Measurements from ENCODE around the gene POC1A. TPM values are rescaled to one million over a fixed set of nuclear protein-coding genes. Genes with fewer than 3 reads are reported as not detected.

Gene POC1A
- total and polyA plus RNA-seq, 2 experiments from 2014 or later: 19.1 to 26.7 TPM

DNA sequence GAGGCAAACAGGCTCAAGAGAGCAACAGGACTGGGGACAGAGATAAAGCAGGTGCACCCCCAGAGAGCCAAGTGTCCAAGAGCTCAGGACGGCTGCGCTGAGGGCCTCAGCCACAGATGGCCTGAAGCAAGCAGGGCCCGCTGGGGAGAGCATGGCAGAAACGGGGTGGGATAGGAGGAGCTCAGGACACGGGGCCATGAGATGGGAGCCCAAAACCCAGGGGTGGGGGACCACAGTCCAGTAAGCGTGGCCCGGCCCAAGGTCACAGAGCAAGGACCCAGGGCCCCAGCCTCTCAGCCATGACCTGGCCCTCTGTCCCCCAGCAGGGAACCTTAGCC, 107.4 kb downstream of the POC1A start (continued):
- TF ChIP-seq, protein P1, sequence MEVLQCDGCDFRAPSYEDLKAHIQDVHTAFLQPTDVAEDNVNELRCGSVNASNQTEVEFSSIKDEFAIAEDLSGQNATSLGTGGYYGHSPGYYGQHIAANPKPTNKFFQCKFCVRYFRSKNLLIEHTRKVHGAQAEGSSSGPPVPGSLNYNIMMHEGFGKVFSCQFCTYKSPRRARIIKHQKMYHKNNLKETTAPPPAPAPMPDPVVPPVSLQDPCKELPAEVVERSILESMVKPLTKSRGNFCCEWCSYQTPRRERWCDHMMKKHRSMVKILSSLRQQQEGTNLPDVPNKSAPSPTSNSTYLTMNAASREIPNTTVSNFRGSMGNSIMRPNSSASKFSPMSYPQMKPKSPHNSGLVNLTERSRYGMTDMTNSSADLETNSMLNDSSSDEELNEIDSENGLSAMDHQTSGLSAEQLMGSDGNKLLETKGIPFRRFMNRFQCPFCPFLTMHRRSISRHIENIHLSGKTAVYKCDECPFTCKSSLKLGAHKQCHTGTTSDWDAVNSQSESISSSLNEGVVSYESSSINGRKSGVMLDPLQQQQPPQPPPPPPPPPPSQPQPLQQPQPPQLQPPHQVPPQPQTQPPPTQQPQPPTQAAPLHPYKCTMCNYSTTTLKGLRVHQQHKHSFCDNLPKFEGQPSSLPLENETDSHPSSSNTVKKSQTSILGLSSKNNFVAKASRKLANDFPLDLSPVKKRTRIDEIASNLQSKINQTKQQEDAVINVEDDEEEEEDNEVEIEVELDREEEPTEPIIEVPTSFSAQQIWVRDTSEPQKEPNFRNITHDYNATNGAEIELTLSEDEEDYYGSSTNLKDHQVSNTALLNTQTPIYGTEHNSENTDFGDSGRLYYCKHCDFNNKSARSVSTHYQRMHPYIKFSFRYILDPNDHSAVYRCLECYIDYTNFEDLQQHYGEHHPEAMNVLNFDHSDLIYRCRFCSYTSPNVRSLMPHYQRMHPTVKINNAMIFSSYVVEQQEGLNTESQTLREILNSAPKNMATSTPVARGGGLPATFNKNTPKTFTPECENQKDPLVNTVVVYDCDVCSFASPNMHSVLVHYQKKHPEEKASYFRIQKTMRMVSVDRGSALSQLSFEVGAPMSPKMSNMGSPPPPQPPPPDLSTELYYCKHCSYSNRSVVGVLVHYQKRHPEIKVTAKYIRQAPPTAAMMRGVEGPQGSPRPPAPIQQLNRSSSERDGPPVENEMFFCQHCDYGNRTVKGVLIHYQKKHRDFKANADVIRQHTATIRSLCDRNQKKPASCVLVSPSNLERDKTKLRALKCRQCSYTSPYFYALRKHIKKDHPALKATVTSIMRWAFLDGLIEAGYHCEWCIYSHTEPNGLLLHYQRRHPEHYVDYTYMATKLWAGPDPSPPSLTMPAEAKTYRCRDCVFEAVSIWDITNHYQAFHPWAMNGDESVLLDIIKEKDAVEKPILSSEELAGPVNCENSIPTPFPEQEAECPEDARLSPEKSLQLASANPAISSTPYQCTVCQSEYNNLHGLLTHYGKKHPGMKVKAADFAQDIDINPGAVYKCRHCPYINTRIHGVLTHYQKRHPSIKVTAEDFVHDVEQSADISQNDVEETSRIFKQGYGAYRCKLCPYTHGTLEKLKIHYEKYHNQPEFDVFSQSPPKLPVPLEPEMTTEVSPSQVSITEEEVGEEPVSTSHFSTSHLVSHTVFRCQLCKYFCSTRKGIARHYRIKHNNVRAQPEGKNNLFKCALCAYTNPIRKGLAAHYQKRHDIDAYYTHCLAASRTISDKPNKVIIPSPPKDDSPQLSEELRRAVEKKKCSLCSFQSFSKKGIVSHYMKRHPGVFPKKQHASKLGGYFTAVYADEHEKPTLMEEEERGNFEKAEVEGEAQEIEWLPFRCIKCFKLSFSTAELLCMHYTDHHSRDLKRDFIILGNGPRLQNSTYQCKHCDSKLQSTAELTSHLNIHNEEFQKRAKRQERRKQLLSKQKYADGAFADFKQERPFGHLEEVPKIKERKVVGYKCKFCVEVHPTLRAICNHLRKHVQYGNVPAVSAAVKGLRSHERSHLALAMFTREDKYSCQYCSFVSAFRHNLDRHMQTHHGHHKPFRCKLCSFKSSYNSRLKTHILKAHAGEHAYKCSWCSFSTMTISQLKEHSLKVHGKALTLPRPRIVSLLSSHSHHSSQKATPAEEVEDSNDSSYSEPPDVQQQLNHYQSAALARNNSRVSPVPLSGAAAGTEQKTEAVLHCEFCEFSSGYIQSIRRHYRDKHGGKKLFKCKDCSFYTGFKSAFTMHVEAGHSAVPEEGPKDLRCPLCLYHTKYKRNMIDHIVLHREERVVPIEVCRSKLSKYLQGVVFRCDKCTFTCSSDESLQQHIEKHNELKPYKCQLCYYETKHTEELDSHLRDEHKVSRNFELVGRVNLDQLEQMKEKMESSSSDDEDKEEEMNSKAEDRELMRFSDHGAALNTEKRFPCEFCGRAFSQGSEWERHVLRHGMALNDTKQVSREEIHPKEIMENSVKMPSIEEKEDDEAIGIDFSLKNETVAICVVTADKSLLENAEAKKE (CRISPR knock-in tag; IDR thresholded peaks at IDR 0.05): no peak
- TF ChIP-seq ETS1 (IDR thresholded peaks at IDR 0.05) (no peak), NANOG (IDR thresholded peaks at IDR 0.05; ENCODE audit: borderline replicate concordance) (no peak), STAT1 (IDR thresholded peaks at IDR 0.05; ENCODE audit: unreplicated experiment) (no peak)
- TF ChIP-seq, protein P2, sequence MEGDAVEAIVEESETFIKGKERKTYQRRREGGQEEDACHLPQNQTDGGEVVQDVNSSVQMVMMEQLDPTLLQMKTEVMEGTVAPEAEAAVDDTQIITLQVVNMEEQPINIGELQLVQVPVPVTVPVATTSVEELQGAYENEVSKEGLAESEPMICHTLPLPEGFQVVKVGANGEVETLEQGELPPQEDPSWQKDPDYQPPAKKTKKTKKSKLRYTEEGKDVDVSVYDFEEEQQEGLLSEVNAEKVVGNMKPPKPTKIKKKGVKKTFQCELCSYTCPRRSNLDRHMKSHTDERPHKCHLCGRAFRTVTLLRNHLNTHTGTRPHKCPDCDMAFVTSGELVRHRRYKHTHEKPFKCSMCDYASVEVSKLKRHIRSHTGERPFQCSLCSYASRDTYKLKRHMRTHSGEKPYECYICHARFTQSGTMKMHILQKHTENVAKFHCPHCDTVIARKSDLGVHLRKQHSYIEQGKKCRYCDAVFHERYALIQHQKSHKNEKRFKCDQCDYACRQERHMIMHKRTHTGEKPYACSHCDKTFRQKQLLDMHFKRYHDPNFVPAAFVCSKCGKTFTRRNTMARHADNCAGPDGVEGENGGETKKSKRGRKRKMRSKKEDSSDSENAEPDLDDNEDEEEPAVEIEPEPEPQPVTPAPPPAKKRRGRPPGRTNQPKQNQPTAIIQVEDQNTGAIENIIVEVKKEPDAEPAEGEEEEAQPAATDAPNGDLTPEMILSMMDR (conservative IDR thresholded peaks at IDR 0.05; ENCODE audit: low read depth in 2 of 2): no peak

GRCh38 chr3:52046186-52046901, 107.9 kb downstream of the POC1A start:
- Histone ChIP-seq H3K4me3 (no peak overlapping the region), H3K27me3 (ENCODE audit: insufficient read depth) (no peaks in the 10 kb centered on the region), H3K27ac (ENCODE audit: low read depth) (no peak overlapping the region), H4K20me1 (replicated peaks; ENCODE audit: insufficient read depth) (no peaks in the 10 kb centered on the region), H3K9me2 (ENCODE audit: insufficient read depth) (no peaks in the 10 kb centered on the region), H3K79me2 (replicated peaks; ENCODE audit: insufficient read depth) (no peaks in the 10 kb centered on the region), H3K4me1 (ENCODE audit: insufficient read depth) (no peaks in the 10 kb centered on the region), H3K36me3 (ENCODE audit: insufficient read depth) (no peaks in the 10 kb centered on the region), H3F3A (replicated peaks; ENCODE audit: low read depth) (no peaks in the 10 kb centered on the region), H2AFZ (no peak overlapping the region), H3K4me2 (no peak overlapping the region)
- no peak for ATAC-seq
- DNase-seq (ENCODE audit: low spot score): no peak
- H3K4me1 Mint-ChIP-seq: peaks cover 13% of the 10 kb centered on the region
- peaks cover 3% of the 10 kb centered on the region; the same call in 1 of the 3 replicates for H3K9me3 Mint-ChIP-seq
- peaks cover 16% of the 10 kb centered on the region for H3K36me3 Mint-ChIP-seq (ENCODE audit: low read depth)
- H3K27me3 Mint-ChIP-seq (ENCODE audit: insufficient read depth, low read depth, poor library complexity): peaks cover 17% of the 10 kb centered on the region
- H3K4me3 Mint-ChIP-seq: no peak overlapping the region
- H3K27ac Mint-ChIP-seq: no peak overlapping the region
- no peak for TF ChIP-seq ETS1 (IDR thresholded peaks at IDR 0.05)
- TF ChIP-seq ZNF114 (CRISPR knock-in tag; IDR thresholded peaks at IDR 0.05): no peak
- TF ChIP-seq EZH2 (IDR thresholded peaks at IDR 0.05; ENCODE audit: low read depth, unreplicated experiment): no peak
- TF ChIP-seq, protein P3, sequence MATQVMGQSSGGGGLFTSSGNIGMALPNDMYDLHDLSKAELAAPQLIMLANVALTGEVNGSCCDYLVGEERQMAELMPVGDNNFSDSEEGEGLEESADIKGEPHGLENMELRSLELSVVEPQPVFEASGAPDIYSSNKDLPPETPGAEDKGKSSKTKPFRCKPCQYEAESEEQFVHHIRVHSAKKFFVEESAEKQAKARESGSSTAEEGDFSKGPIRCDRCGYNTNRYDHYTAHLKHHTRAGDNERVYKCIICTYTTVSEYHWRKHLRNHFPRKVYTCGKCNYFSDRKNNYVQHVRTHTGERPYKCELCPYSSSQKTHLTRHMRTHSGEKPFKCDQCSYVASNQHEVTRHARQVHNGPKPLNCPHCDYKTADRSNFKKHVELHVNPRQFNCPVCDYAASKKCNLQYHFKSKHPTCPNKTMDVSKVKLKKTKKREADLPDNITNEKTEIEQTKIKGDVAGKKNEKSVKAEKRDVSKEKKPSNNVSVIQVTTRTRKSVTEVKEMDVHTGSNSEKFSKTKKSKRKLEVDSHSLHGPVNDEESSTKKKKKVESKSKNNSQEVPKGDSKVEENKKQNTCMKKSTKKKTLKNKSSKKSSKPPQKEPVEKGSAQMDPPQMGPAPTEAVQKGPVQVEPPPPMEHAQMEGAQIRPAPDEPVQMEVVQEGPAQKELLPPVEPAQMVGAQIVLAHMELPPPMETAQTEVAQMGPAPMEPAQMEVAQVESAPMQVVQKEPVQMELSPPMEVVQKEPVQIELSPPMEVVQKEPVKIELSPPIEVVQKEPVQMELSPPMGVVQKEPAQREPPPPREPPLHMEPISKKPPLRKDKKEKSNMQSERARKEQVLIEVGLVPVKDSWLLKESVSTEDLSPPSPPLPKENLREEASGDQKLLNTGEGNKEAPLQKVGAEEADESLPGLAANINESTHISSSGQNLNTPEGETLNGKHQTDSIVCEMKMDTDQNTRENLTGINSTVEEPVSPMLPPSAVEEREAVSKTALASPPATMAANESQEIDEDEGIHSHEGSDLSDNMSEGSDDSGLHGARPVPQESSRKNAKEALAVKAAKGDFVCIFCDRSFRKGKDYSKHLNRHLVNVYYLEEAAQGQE (IDR thresholded peaks at IDR 0.05; ENCODE audit: unreplicated experiment): no peak
- TF ChIP-seq EZH2phosphoT487 (IDR thresholded peaks at IDR 0.05; ENCODE audit: unreplicated experiment): no peak

Data from GM23338 (cell line).